ENCODE results near the gene TPCN1. TPM values are rescaled to one million over a fixed set of nuclear protein-coding genes. Genes with fewer than 3 reads are reported as not detected.

The TPCN1 gene
- total RNA-seq, 4 donors from 2014 or later, result 16.5 to 38.4 (median 28.8) TPM

DNA sequence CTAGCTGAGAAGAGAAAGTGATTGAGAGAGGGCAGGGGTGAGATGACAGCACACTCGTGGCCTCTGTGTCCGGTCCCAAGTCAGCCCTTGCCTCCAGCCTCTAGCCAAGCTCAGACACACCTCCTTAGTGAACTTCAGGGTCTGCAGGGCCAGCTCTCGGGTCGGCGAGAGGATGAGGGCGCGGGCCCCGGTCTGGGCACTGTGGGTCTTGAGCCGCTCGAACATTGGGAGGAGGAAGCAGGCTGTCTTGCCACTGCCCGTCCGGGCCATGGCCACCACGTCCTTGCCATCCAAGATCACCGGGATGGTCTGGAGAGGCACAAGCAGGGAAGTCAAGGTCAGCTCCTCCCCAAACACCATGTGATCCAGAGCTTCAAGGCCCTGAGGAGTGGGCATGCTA lies 42.2 kb upstream of the TPCN1 start:
- TF ChIP-seq, protein P1, sequence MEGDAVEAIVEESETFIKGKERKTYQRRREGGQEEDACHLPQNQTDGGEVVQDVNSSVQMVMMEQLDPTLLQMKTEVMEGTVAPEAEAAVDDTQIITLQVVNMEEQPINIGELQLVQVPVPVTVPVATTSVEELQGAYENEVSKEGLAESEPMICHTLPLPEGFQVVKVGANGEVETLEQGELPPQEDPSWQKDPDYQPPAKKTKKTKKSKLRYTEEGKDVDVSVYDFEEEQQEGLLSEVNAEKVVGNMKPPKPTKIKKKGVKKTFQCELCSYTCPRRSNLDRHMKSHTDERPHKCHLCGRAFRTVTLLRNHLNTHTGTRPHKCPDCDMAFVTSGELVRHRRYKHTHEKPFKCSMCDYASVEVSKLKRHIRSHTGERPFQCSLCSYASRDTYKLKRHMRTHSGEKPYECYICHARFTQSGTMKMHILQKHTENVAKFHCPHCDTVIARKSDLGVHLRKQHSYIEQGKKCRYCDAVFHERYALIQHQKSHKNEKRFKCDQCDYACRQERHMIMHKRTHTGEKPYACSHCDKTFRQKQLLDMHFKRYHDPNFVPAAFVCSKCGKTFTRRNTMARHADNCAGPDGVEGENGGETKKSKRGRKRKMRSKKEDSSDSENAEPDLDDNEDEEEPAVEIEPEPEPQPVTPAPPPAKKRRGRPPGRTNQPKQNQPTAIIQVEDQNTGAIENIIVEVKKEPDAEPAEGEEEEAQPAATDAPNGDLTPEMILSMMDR (IDR thresholded peaks at IDR 0.05), result no peak
- no peak for TF ChIP-seq POLR2A (IDR thresholded peaks at IDR 0.05)
- no peak overlapping the region for H3K4me3 ChIP-seq (ENCODE audit: low read depth, poor library complexity, severe bottlenecking)
- intact Hi-C loops (cut with DNase I; ENCODE audit: low total_unique reads), result no loop called here
- DNase-seq (ENCODE audit: low spot score in 2 of 2), result no peak
- WGBS, 2 donors, result 90 to 99% methylated on average over 14 of the region's 14 CpGs

DNA sequence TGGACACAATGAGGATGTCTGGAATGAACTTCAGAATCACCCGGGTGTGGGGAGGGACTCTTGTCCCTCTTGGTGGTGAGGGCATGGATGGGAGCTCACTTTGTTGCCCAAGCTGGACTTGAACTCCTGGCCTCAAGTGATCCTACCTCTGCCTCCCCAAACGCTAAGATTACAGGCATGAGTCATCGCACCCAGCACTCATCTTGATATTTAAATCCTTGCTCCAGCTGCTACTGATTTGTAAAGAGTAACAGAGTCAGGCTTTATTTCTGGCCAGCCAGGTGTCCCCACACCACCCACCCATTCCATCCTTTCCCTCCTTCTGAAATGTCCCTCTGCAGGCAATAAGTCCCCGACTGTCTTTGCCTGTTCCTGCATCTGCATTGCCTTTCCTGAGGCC lies 40.9 kb upstream of the TPCN1 start:
- no peak for TF ChIP-seq POLR2A (IDR thresholded peaks at IDR 0.05)
- TF ChIP-seq, protein P1 (IDR thresholded peaks at IDR 0.05), result no peak
- no peak for DNase-seq (ENCODE audit: low spot score in 2 of 2)
- WGBS, 2 donors, result 72 to 81% methylated on average over 4 of the region's 4 CpGs
- H3K4me3 ChIP-seq (ENCODE audit: low read depth, poor library complexity, severe bottlenecking), result no peak overlapping the region
- intact Hi-C loops (cut with DNase I; ENCODE audit: low total_unique reads), result no loop called here

DNA sequence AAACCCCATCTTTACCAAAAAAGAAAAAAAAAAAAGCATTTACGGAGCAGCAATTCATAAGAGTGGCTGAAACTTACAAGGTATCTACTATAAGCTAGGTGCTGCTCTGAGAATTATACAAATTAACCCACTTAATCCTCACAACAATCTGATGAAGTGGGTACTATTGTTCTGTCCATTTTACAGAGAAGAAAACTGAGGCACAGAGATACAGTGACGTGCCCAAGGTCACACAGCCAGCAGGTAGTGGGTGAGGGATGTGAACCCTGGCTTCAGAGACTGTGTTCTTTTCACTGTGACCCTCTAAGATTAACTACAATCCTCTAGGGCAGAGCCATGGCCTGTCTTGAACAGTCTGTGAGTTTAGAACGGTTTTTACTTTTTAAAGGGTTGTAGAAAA lies 39.3 kb upstream of the TPCN1 start:
- no peak for TF ChIP-seq POLR2A (IDR thresholded peaks at IDR 0.05)
- 79 to 82% methylated on average over 3 of the region's 3 CpGs for WGBS, 2 donors

DNA sequence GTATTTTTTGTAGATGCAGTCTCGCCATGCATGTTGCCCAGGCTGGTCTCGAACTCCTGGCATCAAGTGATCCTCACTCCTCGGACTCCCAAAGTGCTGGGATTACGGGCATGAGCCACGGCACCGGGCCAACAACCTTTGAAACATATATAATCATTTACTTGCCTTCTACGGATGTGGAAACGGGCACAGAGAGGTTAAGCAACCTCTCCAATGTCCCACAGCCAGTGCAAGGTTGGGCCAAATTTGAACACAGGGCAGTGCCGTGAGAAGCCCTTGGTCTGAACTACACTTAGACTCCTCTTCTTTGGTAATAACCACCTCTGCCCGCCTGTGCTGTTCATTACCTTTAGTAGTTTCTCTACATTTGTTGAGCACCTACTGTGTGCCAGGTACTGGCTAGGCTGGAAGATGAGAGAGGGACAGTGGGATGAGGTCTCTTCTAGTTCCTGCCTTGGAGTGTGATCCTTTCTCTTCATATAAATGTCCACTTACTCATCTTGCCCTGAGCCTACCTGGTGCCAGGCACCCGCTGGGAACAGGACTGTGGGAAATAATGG lies 38.2 kb upstream of the TPCN1 start:
- 95% methylated on average over 11 of the region's 11 CpGs for WGBS, 2 donors
- DNase-seq (ENCODE audit: low spot score in 2 of 2), result no peak
- no peak overlapping the region for H3K4me3 ChIP-seq (ENCODE audit: low read depth, poor library complexity, severe bottlenecking)
- no peak for TF ChIP-seq POLR2A (IDR thresholded peaks at IDR 0.05)
- TF ChIP-seq, protein P1 (IDR thresholded peaks at IDR 0.05), result no peak
- intact Hi-C loops (cut with DNase I; ENCODE audit: low total_unique reads), result no loop called here

More for the DNA sequence above, 39.3 kb upstream of the TPCN1 start:
- no peak for DNase-seq (ENCODE audit: low spot score in 2 of 2)
- H3K4me3 ChIP-seq (ENCODE audit: low read depth, poor library complexity, severe bottlenecking), result no peak overlapping the region
- intact Hi-C loops (cut with DNase I; ENCODE audit: low total_unique reads), result no loop called here

DNA sequence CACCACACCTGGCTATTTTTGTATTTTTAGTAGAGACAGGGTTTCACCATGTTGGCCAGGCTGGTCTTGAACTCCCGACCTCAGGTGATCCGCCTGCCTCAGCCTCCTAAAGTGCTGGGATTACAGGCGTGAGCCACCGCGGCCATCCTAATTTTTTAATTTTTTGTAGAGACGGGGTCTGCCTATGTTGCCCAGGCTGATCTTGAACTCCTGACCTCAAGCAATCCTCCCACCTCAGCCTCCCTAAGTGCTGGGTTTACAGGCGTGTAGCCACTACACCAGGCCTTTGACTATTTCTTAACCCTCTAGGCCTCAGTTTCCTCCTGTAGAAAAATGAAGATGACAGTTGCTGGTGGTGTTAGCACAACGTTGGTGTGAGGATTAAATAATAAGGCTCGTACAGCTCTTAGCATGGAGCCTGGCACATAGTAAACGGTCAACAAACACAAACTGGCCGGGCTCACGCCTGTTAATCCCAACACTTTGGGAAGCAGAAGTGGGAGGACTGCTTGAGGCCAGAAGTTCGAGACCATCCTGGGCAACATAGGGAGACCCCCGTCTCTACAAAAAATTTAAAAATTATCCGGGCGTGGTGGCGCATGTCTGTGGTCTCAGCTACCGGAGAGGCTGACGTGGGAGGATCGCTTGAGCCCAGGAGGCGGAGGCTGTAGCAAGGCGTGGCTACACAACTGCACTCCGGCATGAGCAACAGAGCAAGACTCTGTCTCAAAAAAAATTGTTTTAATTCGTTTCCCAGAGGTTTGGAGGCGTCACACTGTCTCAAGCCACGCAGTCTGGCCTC lies 37.0 kb upstream of the TPCN1 start:
- no peak for TF ChIP-seq POLR2A (IDR thresholded peaks at IDR 0.05)
- TF ChIP-seq, protein P1 (IDR thresholded peaks at IDR 0.05), result no peak
- peak overlapping the region; percentile 98 for H3K4me3 ChIP-seq (ENCODE audit: low read depth, poor library complexity, severe bottlenecking)
- 28% methylated on average over 26 of the region's 26 CpGs for WGBS, 2 donors
- intact Hi-C loops (cut with DNase I; ENCODE audit: low total_unique reads), result no loop called here
- DNase-seq (ENCODE audit: low spot score in 2 of 2), result no peak

DNA sequence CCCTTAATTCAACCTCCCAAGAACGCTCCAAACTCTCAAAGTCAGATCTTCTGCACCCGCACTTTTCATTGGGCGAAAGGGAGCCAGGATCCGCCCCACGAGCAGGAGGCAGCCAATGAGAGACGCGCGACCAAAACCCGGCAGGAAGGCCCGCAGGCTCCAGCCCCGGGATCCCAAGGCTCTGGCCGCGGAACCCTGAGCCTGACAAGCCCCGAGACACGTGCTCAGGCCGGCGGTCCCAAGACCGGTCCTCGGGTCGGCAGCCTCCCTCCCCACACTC lies 36.4 kb upstream of the TPCN1 start:
- 0% methylated on average over 8 to 20 of the region's 20 CpGs for WGBS, 2 donors
- TF ChIP-seq, protein P1 (IDR thresholded peaks at IDR 0.05), result no peak
- TF ChIP-seq POLR2A (IDR thresholded peaks at IDR 0.05), result no peak
- H3K4me3 ChIP-seq (ENCODE audit: low read depth, poor library complexity, severe bottlenecking), result peak overlapping the region; percentile 98
- intact Hi-C loops (cut with DNase I; ENCODE audit: low total_unique reads), result no loop called here
- DNase-seq (ENCODE audit: low spot score in 2 of 2), result peak; percentile 89 to 97
